ENCODE results near the gene FANCC.

Gene FANCC

GRCh38 chr9:95239071-95239470 is 78.4 kb downstream of the FANCC start:
- H3K4me3 ChIP-seq (ENCODE audit: low read depth, low read length), result no peak overlapping the region
- DNase-seq (ENCODE audit: low read depth), result no peak
- TF ChIP-seq, protein P1, sequence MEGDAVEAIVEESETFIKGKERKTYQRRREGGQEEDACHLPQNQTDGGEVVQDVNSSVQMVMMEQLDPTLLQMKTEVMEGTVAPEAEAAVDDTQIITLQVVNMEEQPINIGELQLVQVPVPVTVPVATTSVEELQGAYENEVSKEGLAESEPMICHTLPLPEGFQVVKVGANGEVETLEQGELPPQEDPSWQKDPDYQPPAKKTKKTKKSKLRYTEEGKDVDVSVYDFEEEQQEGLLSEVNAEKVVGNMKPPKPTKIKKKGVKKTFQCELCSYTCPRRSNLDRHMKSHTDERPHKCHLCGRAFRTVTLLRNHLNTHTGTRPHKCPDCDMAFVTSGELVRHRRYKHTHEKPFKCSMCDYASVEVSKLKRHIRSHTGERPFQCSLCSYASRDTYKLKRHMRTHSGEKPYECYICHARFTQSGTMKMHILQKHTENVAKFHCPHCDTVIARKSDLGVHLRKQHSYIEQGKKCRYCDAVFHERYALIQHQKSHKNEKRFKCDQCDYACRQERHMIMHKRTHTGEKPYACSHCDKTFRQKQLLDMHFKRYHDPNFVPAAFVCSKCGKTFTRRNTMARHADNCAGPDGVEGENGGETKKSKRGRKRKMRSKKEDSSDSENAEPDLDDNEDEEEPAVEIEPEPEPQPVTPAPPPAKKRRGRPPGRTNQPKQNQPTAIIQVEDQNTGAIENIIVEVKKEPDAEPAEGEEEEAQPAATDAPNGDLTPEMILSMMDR (IDR thresholded peaks at IDR 0.05; ENCODE audit: low read depth, low read length, missing control alignments), result no peak

DNA sequence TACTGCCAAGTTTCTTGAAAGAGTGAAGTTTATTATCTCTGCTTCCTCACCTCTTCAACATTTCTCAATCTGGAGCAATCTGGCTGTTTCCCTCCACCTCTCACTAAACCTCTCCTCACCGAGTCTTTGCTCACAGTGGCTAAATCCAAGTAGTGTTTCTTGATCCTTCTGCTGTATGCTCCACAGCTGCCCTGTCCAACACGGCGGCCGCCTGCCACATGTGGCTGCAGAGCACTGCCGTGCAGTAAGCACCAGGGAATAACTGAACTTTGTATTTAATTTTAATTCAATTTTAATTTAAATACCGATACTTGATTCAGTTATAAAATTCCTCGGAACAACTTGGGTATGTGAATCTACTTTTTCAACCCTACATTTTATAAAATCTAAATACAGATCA is 80.2 kb downstream of the FANCC start:
- no peak overlapping the region for H3K4me3 ChIP-seq (ENCODE audit: low read depth, low read length)
- TF ChIP-seq, protein P1 (IDR thresholded peaks at IDR 0.05; ENCODE audit: low read depth, low read length, missing control alignments), result no peak
- no peak for DNase-seq (ENCODE audit: low read depth)

DNA sequence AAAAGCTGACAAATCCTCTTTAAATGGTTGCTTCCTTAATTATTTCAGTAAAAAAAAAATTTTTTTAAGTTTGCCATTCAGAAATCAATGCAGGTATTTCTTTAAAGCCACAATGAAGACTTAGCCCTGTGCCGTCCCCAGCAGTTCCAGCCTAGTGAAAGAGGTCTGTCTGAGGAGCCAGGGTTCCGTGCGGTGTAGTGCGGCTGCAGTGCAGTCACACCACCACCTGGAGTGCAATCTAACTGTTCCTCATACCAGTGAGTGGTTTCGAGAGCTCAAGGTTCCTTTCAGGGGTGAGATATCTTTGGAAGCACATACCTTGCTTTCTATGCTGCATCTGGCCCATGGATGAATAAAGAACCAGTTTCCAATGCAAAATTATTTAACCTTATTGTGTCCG is 87.5 kb downstream of the FANCC start:
- TF ChIP-seq, protein P1 (IDR thresholded peaks at IDR 0.05; ENCODE audit: low read depth, low read length, missing control alignments), result peak; percentile 5
- DNase-seq (ENCODE audit: low read depth), result no peak
- H3K4me3 ChIP-seq (ENCODE audit: low read depth, low read length), result no peak overlapping the region

DNA sequence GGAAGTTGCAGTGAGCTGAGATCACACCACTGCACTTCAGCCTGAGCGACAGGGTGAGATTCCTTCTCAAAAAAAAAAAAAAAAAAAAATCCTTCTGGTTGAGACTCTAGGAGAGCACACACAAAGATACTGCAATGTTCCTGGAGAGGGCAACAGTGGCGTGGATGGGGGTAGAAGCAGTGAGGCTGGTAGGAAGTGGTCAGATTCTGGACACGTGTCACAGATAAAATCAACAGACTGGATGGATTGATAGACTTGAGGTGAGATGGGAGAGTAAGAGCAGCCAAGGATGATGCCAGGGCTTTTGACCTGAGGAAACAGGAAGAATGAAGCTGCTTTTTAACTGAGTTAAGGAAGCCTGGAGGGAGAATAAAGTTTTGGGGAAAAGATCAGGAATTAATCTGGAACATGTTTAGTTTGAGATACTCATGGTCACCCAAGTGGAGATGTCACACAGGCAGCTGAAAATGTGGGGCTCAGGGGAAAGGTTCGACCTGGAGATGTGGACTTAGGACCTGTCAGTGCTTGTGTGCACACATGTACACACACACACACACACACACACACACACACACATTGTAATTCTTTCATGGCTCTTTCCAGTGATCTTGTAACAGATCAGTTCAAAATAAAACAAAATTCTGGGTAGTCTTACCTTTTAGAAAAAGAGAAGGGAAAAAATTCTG is 88.1 kb downstream of the FANCC start:
- H3K4me3 ChIP-seq (ENCODE audit: low read depth, low read length), result no peak overlapping the region
- TF ChIP-seq, protein P1 (IDR thresholded peaks at IDR 0.05; ENCODE audit: low read depth, low read length, missing control alignments), result no peak
- DNase-seq (ENCODE audit: low read depth), result no peak

GRCh38 chr9:95226921-95227320 is 90.6 kb downstream of the FANCC start:
- DNase-seq (ENCODE audit: low read depth), result no peak
- TF ChIP-seq, protein P1 (IDR thresholded peaks at IDR 0.05; ENCODE audit: low read depth, low read length, missing control alignments), result no peak

GRCh38 chr9:95225726-95226106 is 91.8 kb downstream of the FANCC start:
- no peak overlapping the region for H3K4me3 ChIP-seq (ENCODE audit: low read depth, low read length)
- TF ChIP-seq, protein P1 (IDR thresholded peaks at IDR 0.05; ENCODE audit: low read depth, low read length, missing control alignments), result no peak
- DNase-seq (ENCODE audit: low read depth), result no peak

More at GRCh38 chr9:95226921-95227320, 90.6 kb downstream of the FANCC start:
- no peak overlapping the region for H3K4me3 ChIP-seq (ENCODE audit: low read depth, low read length)

Measured in GM12864 (cell line).